ENCODE measurements around the gene IL7R.

GRCh38 chr5:35884773-35885172 is 28.1 kb downstream of the IL7R start:
- TF ChIP-seq CTCF (conservative IDR thresholded peaks at IDR 0.05; ENCODE audit: low read length) (no peak), EZH2phosphoT487 (IDR thresholded peaks at IDR 0.05; ENCODE audit: borderline replicate concordance, low read depth, low read length) (no peak)
